Stomach (tissue), 4 donors: ENCODE measurements around the gene PRG2.

Source experiments
- CTCF ChIP-seq, 7 experiments: fragments of 450-650 bp in 4 of 7; fragments of 200-600 bp in 3 of 7; sonication (generic) in 3 of 7; IDR thresholded peaks; one replicate each; pipeline ENCODE4 v1.5.1; 2016 to 2019; ENCODE audit warnings: antibody characterized with exemption in 7 of 7, control low read depth in 2 of 7, mild to moderate bottlenecking in 1 of 7
- POLR2A ChIP-seq, 4 donors: fragments of 450-650 bp; IDR thresholded peaks; one replicate each; pipeline ENCODE4 v1.6.1; 2016; ENCODE audit warnings: antibody characterized with exemption in 4 of 4, control low read depth in 2 of 4, mild to moderate bottlenecking in 1 of 4, moderate library complexity in 1 of 4
- POLR2AphosphoS5 ChIP-seq, 3 donors: sonication (generic); formaldehyde crosslinking; IDR thresholded peaks; one replicate each; pipeline ENCODE4 v1.6.1; 2016; ENCODE audit warnings: antibody characterized with exemption in 3 of 3

DNA sequence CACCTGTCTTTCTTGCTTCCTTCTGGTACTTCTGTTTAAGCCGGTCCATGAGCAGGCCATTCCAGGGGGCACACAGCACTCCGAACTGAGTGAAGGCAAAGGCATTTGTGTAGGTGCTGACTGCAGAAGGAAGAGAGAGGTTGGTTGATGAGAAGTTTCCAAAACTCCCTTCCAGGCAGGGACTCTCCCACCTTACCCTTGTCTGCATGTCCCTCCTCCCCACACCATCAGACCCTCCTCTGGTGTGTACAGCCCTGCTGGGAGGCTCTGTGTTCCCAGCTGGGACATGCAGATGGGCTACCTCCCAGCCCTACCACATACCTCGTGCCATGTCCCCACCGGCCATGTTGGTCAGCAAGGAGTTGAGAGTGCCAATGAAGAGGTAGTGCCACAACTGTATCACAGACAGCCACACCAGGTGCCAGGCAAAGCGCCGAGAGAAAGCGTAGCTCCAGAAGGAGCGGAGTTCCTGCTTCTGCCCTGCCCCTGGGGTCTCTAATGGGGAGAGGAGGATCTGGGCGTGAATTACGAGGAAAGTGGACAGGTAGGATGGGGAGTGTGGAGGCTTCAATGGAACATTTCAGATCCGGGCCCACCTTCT lies 24.3 kb upstream of the PRG2 start:
- TF ChIP-seq POLR2AphosphoS5 (IDR thresholded peaks at IDR 0.05), result no peak
- TF ChIP-seq CTCF (IDR thresholded peaks at IDR 0.05), result no peak
- TF ChIP-seq POLR2A (IDR thresholded peaks at IDR 0.05), result no peak
